HG03439 (cell line): ENCODE data around the gene SYMPK.
A peak's percentile ranks its signal among the peaks of the same experiment; 100 is the strongest.
"Not testable (repeated sequence)": the region's sequence is repeated elsewhere in the genome, so short reads cannot be mapped to it uniquely, and the experiment has no call there.

Experiments used
- ATAC-seq: cut with Tn5 transposase; IDR thresholded peaks from one replicate; pipeline ENCODE4 v1.9.1; 2021; ENCODE audit warnings: mild to moderate bottlenecking, moderate library complexity; ENCODE audit not compliant: unreplicated experiment

Gene SYMPK

GRCh38 chr19:45809643-45810159, 53.2 kb downstream of the SYMPK start:
- no peak for ATAC-seq

DNA sequence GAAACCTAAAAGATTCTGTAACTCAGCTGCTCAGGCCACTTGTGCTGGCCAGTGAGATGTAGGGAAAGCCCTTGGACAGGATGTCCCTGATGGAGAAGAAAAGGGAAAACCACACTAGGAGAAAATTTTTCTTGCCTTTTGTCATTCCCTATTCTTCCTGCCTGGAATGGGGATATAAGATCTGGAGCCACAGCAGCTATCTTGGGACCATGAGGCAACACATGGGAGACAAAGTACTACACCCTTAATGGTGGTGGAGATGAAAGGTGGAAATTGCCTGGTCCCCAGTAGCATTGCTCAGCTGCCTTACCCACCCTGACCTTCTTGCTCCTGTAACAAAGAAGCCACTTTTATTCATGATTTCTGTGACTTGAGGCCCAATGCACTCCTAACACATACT, 57.2 kb downstream of the SYMPK start:
- no peak for ATAC-seq

DNA sequence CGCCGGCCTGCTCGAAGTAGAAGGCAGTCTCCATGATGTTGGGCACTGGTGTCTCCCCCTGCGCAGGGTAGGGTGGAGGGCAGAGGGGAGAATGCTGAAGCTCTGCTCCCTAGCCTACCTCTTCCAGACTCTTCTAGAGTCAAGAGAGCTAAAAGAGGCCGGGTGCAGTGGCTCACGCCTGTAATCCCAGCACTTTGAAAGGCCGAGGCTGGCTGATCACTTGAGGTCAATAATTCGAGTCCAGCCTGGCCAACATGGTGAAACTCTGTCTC, 58.1 kb downstream of the SYMPK start:
- ATAC-seq: no peak

- no peak for ATAC-seq
Observed at GRCh38 chr19:45804140-45804958, 58.6 kb downstream of the SYMPK start.

GRCh38 chr19:45801603-45802175, 61.3 kb downstream of the SYMPK start:
- ATAC-seq: no peak

GRCh38 chr19:45800070-45800553, 62.8 kb downstream of the SYMPK start:
- ATAC-seq: no peak

GRCh38 chr19:45799541-45799940, 63.4 kb downstream of the SYMPK start:
- not testable (repeated sequence) for ATAC-seq

GRCh38 chr19:45798995-45799517, 63.9 kb downstream of the SYMPK start:
- no peak for ATAC-seq

DNA sequence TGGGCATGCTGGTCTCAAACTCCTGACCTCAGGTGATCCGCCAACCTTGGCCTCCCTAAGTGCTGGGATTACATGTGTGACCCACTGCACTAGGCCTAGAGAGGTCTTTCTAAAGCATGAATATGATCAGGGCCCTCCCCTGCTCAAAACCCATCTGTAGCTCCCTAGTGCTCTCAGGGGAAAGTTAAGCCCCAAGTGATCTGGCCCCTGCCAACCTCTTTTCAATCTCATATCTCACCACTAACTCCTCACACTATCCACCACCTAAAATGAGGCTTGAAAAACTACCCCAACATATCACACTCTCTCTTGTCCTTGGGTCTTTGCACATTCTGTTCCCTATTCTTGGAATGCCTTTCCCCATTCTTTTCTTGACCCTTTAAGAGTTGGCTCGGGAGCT, 68.3 kb downstream of the SYMPK start:
- ATAC-seq: no peak

DNA sequence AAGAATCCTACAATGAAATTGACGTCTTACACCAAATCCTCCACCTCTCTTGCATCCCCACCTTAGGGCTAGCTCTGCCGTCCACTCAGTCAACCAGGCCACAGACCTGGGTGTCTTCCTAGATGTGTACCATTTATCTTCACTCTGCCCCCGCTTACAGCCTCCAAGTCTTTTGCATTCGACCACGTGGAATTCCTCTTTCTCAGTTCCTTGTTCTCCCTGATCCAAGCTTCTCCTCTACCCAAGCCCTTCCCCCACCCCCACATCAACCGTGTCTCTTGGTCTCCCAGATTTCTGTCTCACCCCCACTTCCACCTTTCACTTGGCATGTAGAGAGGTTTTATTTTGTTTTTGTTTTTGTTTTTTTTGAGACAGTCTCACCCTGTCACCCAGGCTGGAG, 69.1 kb downstream of the SYMPK start:
- ATAC-seq: no peak

- ATAC-seq: no peak
Observed at GRCh38 chr19:45793178-45793564, 69.8 kb downstream of the SYMPK start.

DNA sequence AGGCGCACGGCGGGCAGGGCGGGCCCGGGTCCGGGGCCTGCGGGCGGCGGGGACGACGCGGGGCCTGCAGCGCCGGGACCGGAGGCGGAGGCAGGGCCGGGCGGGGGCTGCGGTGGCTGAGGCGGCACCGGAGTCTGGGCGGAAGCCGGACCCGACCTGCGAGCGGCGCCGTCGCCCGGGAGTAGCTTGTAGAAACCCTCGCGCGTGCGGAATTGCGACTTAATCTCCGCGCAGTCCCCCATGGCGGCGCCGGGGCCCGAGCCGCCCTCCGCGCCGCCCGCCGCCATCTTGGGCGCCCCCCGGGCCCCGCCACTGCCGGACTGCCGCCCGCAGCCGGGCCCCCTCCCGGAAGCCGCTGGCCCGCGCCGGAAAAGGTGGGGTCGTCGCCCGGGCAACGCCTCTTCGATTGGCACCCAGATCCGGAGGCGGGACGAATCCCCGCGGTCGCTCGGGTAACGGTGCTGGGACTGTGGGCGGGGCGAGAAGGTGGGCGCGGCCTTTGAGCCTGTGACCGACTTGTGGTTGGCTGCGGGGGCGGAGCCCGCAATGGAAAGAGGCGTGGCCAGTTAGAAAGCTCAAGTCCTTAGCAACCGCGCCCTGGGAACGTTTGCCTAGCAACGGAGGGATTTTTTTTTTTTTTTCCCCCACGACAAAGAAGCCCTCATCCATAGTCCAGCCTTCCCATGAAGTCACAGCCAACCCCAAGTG, 70.3 kb downstream of the SYMPK start, which contains the start of gene DMWD:
Gene DMWD (minus strand): TSS at position 376 of the 708 bp plus-strand sequence. CDS start 89 bp downstream, at position 287.
- peak; percentile 88 for ATAC-seq

- peak; percentile 28 for ATAC-seq
Observed at GRCh38 chr19:45791744-45792469, 71.0 kb downstream of the SYMPK start.

DNA sequence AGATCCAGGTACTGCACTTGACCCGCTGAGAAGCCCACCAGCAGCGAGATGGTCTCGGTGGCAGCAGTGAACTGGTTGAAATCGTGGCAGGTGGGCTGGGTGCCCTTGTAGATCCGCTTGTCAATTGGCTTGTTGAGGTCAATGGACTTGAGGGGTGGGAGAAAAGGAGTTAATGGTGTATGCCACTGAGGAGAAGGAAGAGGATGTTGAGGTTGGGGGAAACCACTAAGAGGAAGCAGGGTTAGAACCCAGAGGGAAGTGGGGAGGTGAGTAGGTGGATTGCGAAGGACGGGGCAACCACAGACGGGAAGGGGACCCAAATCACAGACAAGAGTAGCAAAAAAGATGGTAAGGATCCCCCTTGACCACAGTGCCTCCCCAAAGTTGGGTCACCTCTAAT, 72.0 kb downstream of the SYMPK start:
- ATAC-seq: no peak

GRCh38 chr19:45789035-45789786, 73.7 kb downstream of the SYMPK start:
- ATAC-seq: no peak

DNA sequence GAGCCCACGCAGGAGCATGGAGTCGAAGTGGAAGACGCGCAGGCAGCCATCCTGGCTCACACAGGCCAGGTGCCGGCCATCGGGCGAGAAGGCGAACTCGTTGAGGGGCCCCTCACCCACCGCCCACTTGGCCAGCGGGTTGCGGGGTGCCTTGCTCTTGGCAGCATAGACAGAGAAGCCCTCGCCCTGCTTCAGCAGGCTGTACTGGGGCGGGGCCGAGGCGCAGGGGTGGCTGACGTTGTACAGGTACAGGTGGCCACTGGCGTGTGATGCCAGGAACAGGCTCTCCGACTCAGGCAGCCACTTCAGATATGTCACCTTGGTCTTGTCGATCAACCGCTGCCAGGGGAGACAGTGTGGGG, 76.4 kb downstream of the SYMPK start:
- no peak for ATAC-seq

DNA sequence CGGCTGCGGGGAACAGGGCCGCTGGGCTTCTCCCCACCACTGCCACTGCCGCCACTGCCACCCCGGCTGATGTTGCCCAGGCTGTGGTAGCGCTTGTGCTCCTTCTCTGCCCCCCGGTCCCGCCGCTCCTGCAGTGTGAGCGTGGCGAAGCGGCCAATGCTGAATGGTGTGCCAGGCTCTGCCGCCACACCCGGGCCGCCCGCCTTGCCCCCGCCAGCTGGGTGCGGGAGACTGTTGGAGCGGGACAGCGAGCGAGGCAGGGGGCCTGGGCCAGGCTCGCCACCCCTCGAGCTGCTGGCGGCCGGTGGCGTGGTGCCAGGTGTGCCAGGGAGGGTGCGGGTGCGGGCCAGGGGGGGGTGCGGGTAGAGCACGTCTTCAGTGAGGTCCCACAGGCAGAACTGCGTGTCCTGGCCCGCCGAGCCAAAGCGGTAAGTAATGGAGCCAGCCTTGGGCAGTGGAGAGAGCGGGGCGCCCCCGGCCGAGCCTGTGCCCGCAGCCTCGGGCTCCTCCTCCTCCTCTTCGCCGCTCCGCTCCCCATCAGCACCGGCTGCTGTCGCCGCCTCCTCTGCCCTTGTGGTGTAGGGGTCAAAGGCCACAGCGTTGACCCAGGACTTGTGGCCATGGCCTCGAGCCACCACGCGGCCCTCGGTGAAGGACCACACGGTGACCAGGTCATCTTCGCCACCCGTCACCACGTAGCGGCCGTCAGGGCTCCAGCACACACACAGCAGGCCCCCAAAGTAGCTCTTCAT, 77.0 kb downstream of the SYMPK start:
- ATAC-seq: no peak

DNA sequence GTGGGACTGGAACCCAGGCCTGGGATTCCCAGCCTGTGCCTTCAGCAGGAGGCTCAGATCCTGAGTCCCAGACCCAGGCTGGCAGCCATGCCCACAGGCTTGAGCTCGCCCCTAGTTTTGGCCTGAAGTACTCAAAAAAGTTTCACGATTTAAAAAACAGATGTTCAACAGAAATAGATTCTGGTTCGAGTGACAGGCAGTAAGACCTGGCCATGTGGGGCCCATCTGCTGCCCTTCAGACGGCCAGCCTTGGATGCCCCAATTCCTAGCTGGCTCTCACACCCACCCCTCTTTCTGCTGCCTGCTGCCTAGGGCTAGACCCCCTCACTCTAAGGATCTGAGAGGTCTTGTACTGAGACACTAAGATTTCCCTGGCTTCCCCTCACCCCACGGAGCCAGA, 77.8 kb downstream of the SYMPK start:
- no peak for ATAC-seq

GRCh38 chr19:45784096-45784495, 78.9 kb downstream of the SYMPK start:
- ATAC-seq: no peak
